PC-3 (cell line): ENCODE data around the gene MDH2. TPM values are rescaled to one million over a fixed set of nuclear protein-coding genes. Genes with fewer than 3 reads are reported as not detected.
A peak's percentile ranks its signal among the peaks of the same experiment; 100 is the strongest.

Experiments used
- ATAC-seq: fragments of 200-7000 bp; cut with Tn5 transposase; 2 replicates; pipeline ENCODE4 v1.9.1; 2020; ENCODE audit warnings: mild to moderate bottlenecking, moderate library complexity
- BruUV-seq: library from RNA; stranded (reverse); fragments of 400-500 nt; replicated peaks from 2 replicates; lab custom pipeline; 2021; lab: Mats Ljungman, UMichigan
- CTCF ChIA-PET: fragments of 300-600 bp; sonication (Branson Sonifier 250); formaldehyde crosslinking; loops from one replicate; lab custom pipeline; 2022; ENCODE audit warnings: antibody characterized with exemption; lab: Charles Lee
- POLR2A ChIA-PET: fragments of 300-600 bp; sonication (Branson Sonifier 250); formaldehyde crosslinking; loops from one replicate; lab custom pipeline; 2022; ENCODE audit warnings: antibody characterized with exemption; ENCODE audit not compliant: unreplicated experiment; lab: Charles Lee
- DNase-seq: peaks from one replicate; pipeline ENCODE4 v3.0.0-alpha.2; 2015
- H2AFZ ChIP-seq: fragments of 300-600 bp; sonication (generic); 2 replicates; pipeline ENCODE4 v1.6.0; 2016; ENCODE audit warnings: antibody characterized with exemption, low read length
- H3F3A ChIP-seq: fragments of 300-600 bp; sonication (generic); one replicate; pipeline ENCODE4 v1.6.0; 2017; ENCODE audit warnings: antibody characterized with exemption, low read length, control low read depth, mild to moderate bottlenecking; ENCODE audit not compliant: unreplicated experiment
- H3K27ac ChIP-seq: fragments of 300-600 bp; sonication (generic); 2 replicates; pipeline ENCODE4 v1.5.1; 2016; ENCODE audit warnings: mild to moderate bottlenecking, low read length
- H3K27me3 ChIP-seq: fragments of 300-600 bp; sonication (generic); 2 replicates; pipeline ENCODE4 v1.6.1; 2016; ENCODE audit warnings: low read length, mixed read lengths
- H3K36me3 ChIP-seq: fragments of 300-600 bp; sonication (generic); 2 replicates; pipeline ENCODE4 v1.6.1; 2016; ENCODE audit warnings: low read depth, mixed run types, low read length, mixed read lengths
- H3K4me1 ChIP-seq: fragments of 300-600 bp; sonication (generic); 2 replicates; pipeline ENCODE4 v1.5.1; 2016; ENCODE audit warnings: low read length; ENCODE audit not compliant: insufficient read depth
- H3K4me2 ChIP-seq: fragments of 300-600 bp; sonication (generic); 2 replicates; pipeline ENCODE4 v1.6.0; 2016; ENCODE audit warnings: low read length
- H3K4me3 ChIP-seq: fragments of 300-600 bp; sonication (generic); 2 replicates; pipeline ENCODE4 v1.5.1; 2016; ENCODE audit warnings: mild to moderate bottlenecking, low read length, mixed read lengths
- H3K79me2 ChIP-seq: fragments of 300-600 bp; sonication (generic); 2 replicates; pipeline ENCODE4 v1.6.1; 2017; ENCODE audit warnings: low read length, mixed read lengths
- H3K9ac ChIP-seq: fragments of 300-600 bp; sonication (generic); 2 replicates; pipeline ENCODE4 v1.6.0; 2016; ENCODE audit warnings: mild to moderate bottlenecking, low read length
- H3K9me2 ChIP-seq: fragments of 300-600 bp; sonication (generic); replicated peaks from 2 replicates; pipeline ENCODE4 v1.6.1; 2016; ENCODE audit warnings: mixed run types, low read length, mixed read lengths
- H3K9me3 ChIP-seq: fragments of 300-600 bp; sonication (generic); 2 replicates; pipeline ENCODE4 v1.6.1; 2016; ENCODE audit warnings: low read length, mixed read lengths
- H4K20me1 ChIP-seq: fragments of 300-600 bp; sonication (generic); 2 replicates; pipeline ENCODE4 v1.6.1; 2016; ENCODE audit warnings: low read length, mixed read lengths
- CTCF ChIP-seq: fragments of 300-600 bp; sonication (generic); conservative IDR thresholded peaks from 2 replicates; pipeline ENCODE4 v1.5.1; 2017; ENCODE audit warnings: antibody characterized with exemption, low read depth, mild to moderate bottlenecking, low read length
- EZH2 ChIP-seq: fragments of 300-600 bp; sonication (generic); IDR thresholded peaks from one replicate; pipeline ENCODE4 v1.6.1; 2017; ENCODE audit warnings: antibody characterized with exemption, mild to moderate bottlenecking, low read length; ENCODE audit not compliant: unreplicated experiment
- EZH2phosphoT487 ChIP-seq: fragments of 300-600 bp; sonication (generic); IDR thresholded peaks from 2 replicates; pipeline ENCODE4 v1.6.1; 2018; ENCODE audit warnings: mild to moderate bottlenecking, antibody characterized with exemption, low read length, borderline replicate concordance
- intact Hi-C: fragments of 100-400 bp; cut with micrococcal nuclease; formaldehyde crosslinking; loops from 2 replicates; pipeline ENCODE4 v1.9.0; 2023
- total RNA-seq: library from RNA; depleted of rRNA; stranded (reverse); fragments of >200 nt; gene quantifications from 2 replicates; pipeline ENCODE4 v1.2.3, GENCODE V29; 2014

The MDH2 gene
- total RNA-seq, 1 experiment from 2014 or later = 174 TPM

- ATAC-seq (no peak), DNase-seq (no peak)
- no peaks in the 10 kb centered on the region for H3K36me3 ChIP-seq
- H3F3A ChIP-seq = no peaks in the 10 kb centered on the region
- H3K4me3 ChIP-seq = no peak overlapping the region
- H3K27ac ChIP-seq = no peak overlapping the region
- TF ChIP-seq CTCF = no peak
- TF ChIP-seq EZH2phosphoT487 = no peak
- no peak for TF ChIP-seq EZH2
- CTCF ChIA-PET = no interaction called here
- POLR2A ChIA-PET = interaction anchor here (1.0 kb wide), 1 partner anchor 24 kb away, joined by 3 read pairs; no protein-coding TSS in a partner anchor
- H3K4me2 ChIP-seq = no peak overlapping the region
- H3K9me2 ChIP-seq = no peaks in the 10 kb centered on the region
- no peak overlapping the region for H2AFZ ChIP-seq
- peaks cover 20% of the 10 kb centered on the region for H3K4me1 ChIP-seq
- no peak overlapping the region for H3K9ac ChIP-seq
- no peaks in the 10 kb centered on the region for H3K9me3 ChIP-seq
- no TSS peak for BruUV-seq
- H3K79me2 ChIP-seq = no peaks in the 10 kb centered on the region
- no peaks in the 10 kb centered on the region for H3K27me3 ChIP-seq
- H4K20me1 ChIP-seq = no peaks in the 10 kb centered on the region
- intact Hi-C loops = no loop called here
Observed at GRCh38 chr7:76073335-76073990, 25.6 kb downstream of the MDH2 start.

GRCh38 chr7:76074306-76074971 is 26.5 kb downstream of the MDH2 start:
- Histone ChIP-seq H3K9me3 (no peaks in the 10 kb centered on the region), H3K4me3 (no peak overlapping the region), H2AFZ (no peak overlapping the region), H3K79me2 (no peaks in the 10 kb centered on the region), H3F3A (no peaks in the 10 kb centered on the region), H4K20me1 (no peaks in the 10 kb centered on the region), H3K36me3 (no peaks in the 10 kb centered on the region), H3K27ac (no peak overlapping the region), H3K9ac (no peak overlapping the region), H3K9me2 (no peaks in the 10 kb centered on the region), H3K4me1 (peaks cover 12% of the 10 kb centered on the region), H3K27me3 (no peaks in the 10 kb centered on the region), H3K4me2 (no peak overlapping the region)
- intact Hi-C loops = no loop called here
- ATAC-seq (no peak), DNase-seq (no peak)
- ChIA-PET POLR2A (no interaction called here), CTCF (no interaction called here)
- no TSS peak for BruUV-seq
- TF ChIP-seq CTCF (no peak), EZH2 (no peak), EZH2phosphoT487 (no peak)

GRCh38 chr7:76074972-76075370 is 27.1 kb downstream of the MDH2 start:
- H3K9ac ChIP-seq = no peak overlapping the region
- DNase-seq = no peak
- no peaks in the 10 kb centered on the region for H3K36me3 ChIP-seq
- H3K79me2 ChIP-seq = no peaks in the 10 kb centered on the region
- no peak for ATAC-seq
- intact Hi-C loops = no loop called here
- CTCF ChIA-PET = no interaction called here
- BruUV-seq = no TSS peak
- H4K20me1 ChIP-seq = no peaks in the 10 kb centered on the region
- H3K9me2 ChIP-seq = no peaks in the 10 kb centered on the region
- TF ChIP-seq CTCF (no peak), EZH2 (no peak), EZH2phosphoT487 (no peak)
- no peaks in the 10 kb centered on the region for H3K9me3 ChIP-seq
- H3K27ac ChIP-seq = peak overlapping the region; percentile 39; the same call in 1 of the 2 replicates
- H2AFZ ChIP-seq = no peak overlapping the region
- no peak overlapping the region for H3K4me2 ChIP-seq
- no peaks in the 10 kb centered on the region for H3K27me3 ChIP-seq
- peaks cover 7% of the 10 kb centered on the region; the same call in 1 of the 2 replicates for H3K4me1 ChIP-seq
- H3F3A ChIP-seq = no peaks in the 10 kb centered on the region
- H3K4me3 ChIP-seq = no peak overlapping the region
- POLR2A ChIA-PET = no interaction called here
